Testis (tissue), 3 donors: ENCODE measurements around the gene ACSL1. TPM values are rescaled to one million over a fixed set of nuclear protein-coding genes. Genes with fewer than 3 reads are reported as not detected.
"Not testable (repeated sequence)": the region's sequence is repeated elsewhere in the genome, so short reads cannot be mapped to it uniquely, and the experiment has no call there.

Experiments
- DNase-seq: peaks from one replicate; pipeline ENCODE4 v3.0.0-alpha.2; 2019
- H3K27ac ChIP-seq, 2 donors: fragments of 200-600 bp; sonication (generic); one replicate each; pipeline ENCODE4 v1.5.1; 2019
- H3K27me3 ChIP-seq: fragments of 200-600 bp; sonication (generic); one replicate; pipeline ENCODE4 v1.5.1; 2019
- H3K36me3 ChIP-seq: fragments of 200-600 bp; sonication (generic); one replicate; pipeline ENCODE4 v1.5.1; 2017; ENCODE audit warnings: low read depth; ENCODE audit errors: missing control alignments
- H3K4me1 ChIP-seq: fragments of 200-600 bp; sonication (generic); one replicate; pipeline ENCODE4 v1.5.1; 2019
- H3K4me3 ChIP-seq, 2 donors: fragments of 200-600 bp; sonication (generic); one replicate each; pipeline ENCODE4 v1.5.1; 2017 to 2019
- H3K9me3 ChIP-seq: fragments of 200-600 bp; sonication (generic); one replicate; pipeline ENCODE4 v1.5.1; 2017
- CTCF ChIP-seq, 3 experiments: fragments of 450-650 bp in 2 of 3; fragments of 200-600 bp in 1 of 3; sonication (generic) in 1 of 3; IDR thresholded peaks; one replicate each; pipeline ENCODE4 v1.5.1; 2016 to 2019; ENCODE audit warnings: antibody characterized with exemption in 3 of 3, mild to moderate bottlenecking in 2 of 3, moderate library complexity in 1 of 3
- POLR2A ChIP-seq: fragments of 450-650 bp; IDR thresholded peaks from one replicate; pipeline ENCODE4 v1.6.1; 2017; ENCODE audit warnings: antibody characterized with exemption, mild to moderate bottlenecking, moderate library complexity
- WGBS, 2 donors: methylation state at CpG; one replicate each; pipeline ENCODE4 v1.1.5; 2018; 5-methylcytosine and 5-hydroxymethylcytosine counted together
- intact Hi-C: fragments of 100-400 bp; cut with DNase I; formaldehyde crosslinking; loops from one replicate; pipeline ENCODE4 v1.15.1; 2023; ENCODE audit warnings: low total_unique reads
- polyA plus RNA-seq: library from polyadenylated mRNA; stranded (reverse); fragments of 350-450 nt; fragmentation: Illumina TruSeq; extraction: RNeasy Lipid Tissue Mini Kit (QIAGEN cat#74804); gene quantifications from one replicate; pipeline ENCODE4 v1.2.3, GENCODE V29; 2014; ENCODE audit warnings: low read depth, low replicate concordance; ENCODE audit not compliant: insufficient read depth
- total RNA-seq, 2 donors: library from RNA; depleted of rRNA; stranded (reverse); fragments of >200 nt; gene quantifications; one replicate each; pipeline ENCODE4 v1.2.3, GENCODE V29; 2016

Gene ACSL1
- total and polyA plus RNA-seq, 3 donors from 2014 or later = 31.6 to 81.8 (median 59.8) TPM

DNA sequence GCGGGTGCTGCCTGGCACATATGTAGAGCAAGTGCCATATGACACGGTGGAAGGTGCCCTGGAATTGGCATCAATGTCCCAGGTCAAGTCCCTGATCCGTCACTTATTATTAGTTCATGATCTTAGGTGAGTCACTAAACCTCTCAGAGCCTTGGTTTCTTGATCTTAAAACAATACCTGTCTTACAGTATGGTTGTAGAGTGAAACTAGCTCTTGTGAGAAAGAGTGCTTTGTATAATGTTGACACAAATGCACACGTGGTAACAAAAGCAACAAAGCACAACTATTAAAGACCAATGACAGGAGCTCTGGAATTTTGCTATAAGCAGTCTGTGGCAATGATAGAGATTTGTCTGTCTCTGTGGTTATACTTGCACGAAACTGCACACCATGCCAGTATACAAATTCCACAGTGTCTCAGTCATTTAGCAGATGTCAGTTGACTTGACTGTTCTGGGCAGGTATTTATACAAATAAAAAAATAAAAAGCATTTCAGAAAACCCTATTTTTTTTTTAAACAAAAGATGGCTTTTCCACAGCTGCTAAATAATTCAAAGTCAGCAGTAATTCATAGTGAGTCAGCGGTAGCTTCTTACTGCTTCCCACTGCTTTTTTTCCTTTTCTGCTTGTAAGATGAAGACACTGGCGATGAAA is 19.7 kb upstream of the ACSL1 start:
- DNase-seq = no peak
- H3K36me3 ChIP-seq = no peaks in the 10 kb centered on the region
- WGBS, 2 donors = 86 to 91% methylated on average over 7 of the region's 7 CpGs
- no peaks in the 10 kb centered on the region for H3K9me3 ChIP-seq
- no peak overlapping the region for H3K4me3 ChIP-seq
- H3K4me1 ChIP-seq = no peaks in the 10 kb centered on the region
- no peak overlapping the region for H3K27ac ChIP-seq
- TF ChIP-seq CTCF (IDR thresholded peaks at IDR 0.05) (no peak), POLR2A (no peak)
- H3K27me3 ChIP-seq = no peaks in the 10 kb centered on the region
- intact Hi-C loops = no loop called here

- no peaks in the 10 kb centered on the region for H3K4me1 ChIP-seq
- WGBS, 2 donors = 72 to 85% methylated on average over 1 of the region's 1 CpG
- DNase-seq = no peak
- no peaks in the 10 kb centered on the region for H3K9me3 ChIP-seq
- no peaks in the 10 kb centered on the region for H3K27me3 ChIP-seq
- H3K4me3 ChIP-seq = no peak overlapping the region
- no peaks in the 10 kb centered on the region for H3K36me3 ChIP-seq
- TF ChIP-seq CTCF (IDR thresholded peaks at IDR 0.05) (no peak), POLR2A (no peak)
- intact Hi-C loops = no loop called here
- H3K27ac ChIP-seq = no peak overlapping the region
Observed at GRCh38 chr4:184844742-184845141, 19.0 kb upstream of the ACSL1 start.

- TF ChIP-seq POLR2A (no peak), CTCF (IDR thresholded peaks at IDR 0.05) (no peak)
- Histone ChIP-seq H3K9me3 (no peaks in the 10 kb centered on the region), H3K27ac (no peak overlapping the region), H3K36me3 (no peaks in the 10 kb centered on the region), H3K4me3 (no peak overlapping the region), H3K27me3 (no peaks in the 10 kb centered on the region), H3K4me1 (no peaks in the 10 kb centered on the region)
- DNase-seq = no peak
- intact Hi-C loops = no loop called here
- WGBS, 2 donors = 63 to 68% methylated on average over 12 to 16 of the region's 16 CpGs
Observed at GRCh38 chr4:184843984-184844554, 18.3 kb upstream of the ACSL1 start.

GRCh38 chr4:184839075-184839399 is 13.3 kb upstream of the ACSL1 start:
- H3K36me3 ChIP-seq, H3K27ac ChIP-seq, H3K4me3 ChIP-seq, H3K4me1 ChIP-seq, DNase-seq, H3K27me3 ChIP-seq, H3K9me3 ChIP-seq, intact Hi-C loops: not testable (repeated sequence)
- 88 to 97% methylated on average over 6 of the region's 6 CpGs for WGBS, 2 donors

GRCh38 chr4:184838249-184839074 is 12.7 kb upstream of the ACSL1 start:
- no peaks in the 10 kb centered on the region for H3K27me3 ChIP-seq
- intact Hi-C loops = no loop called here
- no peak overlapping the region for H3K27ac ChIP-seq
- H3K4me1 ChIP-seq = no peaks in the 10 kb centered on the region
- DNase-seq = no peak
- no peaks in the 10 kb centered on the region for H3K36me3 ChIP-seq
- H3K4me3 ChIP-seq = no peak overlapping the region
- H3K9me3 ChIP-seq = no peaks in the 10 kb centered on the region
- TF ChIP-seq POLR2A (no peak), CTCF (IDR thresholded peaks at IDR 0.05) (no peak)
- 75 to 82% methylated on average over 11 of the region's 11 CpGs for WGBS, 2 donors
